RWPE2 (cell line): ENCODE measurements around the gene WIF1.

Source experiments
- ATAC-seq: fragments of 200-7000 bp; cut with Tn5 transposase; 3 replicates; pipeline ENCODE4 v1.9.1; 2021; ENCODE audit warnings: low read depth
- DNase-seq: peaks from one replicate; pipeline ENCODE4 v3.0.0-alpha.2; 2020; ENCODE audit warnings: low spot score
- H3K27ac ChIP-seq: fragments of 450-650 bp; 2 replicates; pipeline ENCODE4 v1.5.1; 2017; ENCODE audit warnings: mild to moderate bottlenecking; ENCODE audit not compliant: poor library complexity, severe bottlenecking
- H3K27me3 ChIP-seq: fragments of 250-450 bp; sonication (Bioruptor Pico); 2 replicates; pipeline ENCODE4 v1.5.1; 2021; ENCODE audit warnings: mild to moderate bottlenecking, moderate library complexity; ENCODE audit not compliant: insufficient read depth, poor library complexity, severe bottlenecking
- H3K36me3 ChIP-seq: fragments of 250-450 bp; sonication (Bioruptor Pico); 2 replicates; pipeline ENCODE4 v1.5.1; 2020; ENCODE audit warnings: low read depth, mild to moderate bottlenecking, moderate library complexity
- H3K4me1 ChIP-seq: fragments of 250-450 bp; sonication (Bioruptor Pico); 2 replicates; pipeline ENCODE4 v1.5.1; 2021; ENCODE audit warnings: mild to moderate bottlenecking, moderate library complexity; ENCODE audit not compliant: insufficient read depth, poor library complexity, severe bottlenecking
- H3K4me3 ChIP-seq: fragments of 250-450 bp; sonication (Bioruptor Pico); 2 replicates; pipeline ENCODE4 v1.5.1; 2021; ENCODE audit warnings: mild to moderate bottlenecking, moderate library complexity; ENCODE audit not compliant: severe bottlenecking
- H3K9me3 ChIP-seq: fragments of 250-450 bp; sonication (Bioruptor Pico); 2 replicates; pipeline ENCODE4 v1.5.1; 2021; ENCODE audit warnings: mild to moderate bottlenecking, moderate library complexity; ENCODE audit not compliant: severe bottlenecking
- CTCF ChIP-seq: fragments of 450-650 bp; IDR thresholded peaks from one replicate; pipeline ENCODE4 v1.5.1; 2017; ENCODE audit warnings: mild to moderate bottlenecking, moderate library complexity; ENCODE audit not compliant: poor library complexity, severe bottlenecking

WIF1 gene

GRCh38 chr12:65106948-65107347 is 14.2 kb downstream of the WIF1 start:
- no peaks in the 10 kb centered on the region for H3K27me3 ChIP-seq
- ATAC-seq (no peak), DNase-seq (no peak)
- peak; percentile 69 for TF ChIP-seq CTCF
- no peaks in the 10 kb centered on the region for H3K4me1 ChIP-seq
- no peaks in the 10 kb centered on the region for H3K9me3 ChIP-seq
- H3K36me3 ChIP-seq, result no peaks in the 10 kb centered on the region
- no peak overlapping the region for H3K27ac ChIP-seq
- no peak overlapping the region for H3K4me3 ChIP-seq

DNA sequence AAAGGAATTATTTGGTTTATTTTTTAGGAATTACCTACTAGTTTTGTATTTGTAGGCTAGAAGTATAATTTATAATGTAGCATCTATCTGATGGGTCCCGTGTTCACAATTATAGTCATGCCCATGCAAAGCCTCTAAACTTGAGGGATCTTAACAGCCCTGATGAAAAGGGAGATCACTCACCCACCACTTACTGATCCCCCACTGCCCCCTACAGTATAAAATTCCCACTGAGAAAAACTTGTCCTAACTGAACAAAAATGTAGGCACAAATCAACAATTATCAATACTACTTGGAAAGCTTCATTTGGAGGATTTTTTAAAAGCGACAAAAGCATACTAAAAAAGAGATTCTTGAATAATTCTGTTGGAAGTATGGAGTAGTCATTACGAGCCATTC is 21.0 kb downstream of the WIF1 start:
- Histone ChIP-seq H3K4me1 (no peaks in the 10 kb centered on the region), H3K27me3 (no peaks in the 10 kb centered on the region), H3K4me3 (no peak overlapping the region), H3K27ac (no peak overlapping the region), H3K36me3 (no peaks in the 10 kb centered on the region), H3K9me3 (no peaks in the 10 kb centered on the region)
- ATAC-seq, result no peak
- TF ChIP-seq CTCF, result peak; percentile 75
- DNase-seq, result no peak

- no peak overlapping the region for H3K27ac ChIP-seq
- H3K9me3 ChIP-seq, result no peaks in the 10 kb centered on the region
- H3K36me3 ChIP-seq, result no peaks in the 10 kb centered on the region
- H3K4me1 ChIP-seq, result no peaks in the 10 kb centered on the region
- H3K4me3 ChIP-seq, result no peak overlapping the region
- DNase-seq, result no peak
- TF ChIP-seq CTCF, result no peak
- no peaks in the 10 kb centered on the region for H3K27me3 ChIP-seq
- no peak for ATAC-seq
Measured at GRCh38 chr12:65099182-65099581, 21.9 kb downstream of the WIF1 start.

GRCh38 chr12:65098364-65098763 is 22.7 kb downstream of the WIF1 start:
- TF ChIP-seq CTCF, result no peak

DNA sequence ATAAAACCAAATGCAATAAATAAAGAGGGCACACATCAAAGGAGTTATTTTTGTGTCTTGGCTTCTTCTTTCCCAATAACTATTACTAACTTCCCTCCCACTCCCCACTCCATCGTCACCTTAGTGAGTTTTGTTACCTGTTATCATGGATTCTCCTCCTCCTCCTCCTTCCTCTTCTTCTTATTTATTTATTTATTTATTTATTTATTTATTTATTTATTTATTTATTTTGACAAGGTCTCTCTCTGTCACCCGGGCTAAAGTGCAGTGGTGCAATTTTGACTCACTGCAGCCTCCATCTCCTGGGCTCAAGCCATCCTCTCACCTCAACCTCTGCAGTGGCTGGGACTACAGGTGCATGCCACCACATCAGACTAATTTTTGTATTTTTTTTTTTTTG is 26.4 kb downstream of the WIF1 start:
- Histone ChIP-seq H3K27me3 (no peaks in the 10 kb centered on the region), H3K27ac (no peak overlapping the region), H3K4me1 (no peaks in the 10 kb centered on the region), H3K9me3 (no peaks in the 10 kb centered on the region), H3K4me3 (no peak overlapping the region), H3K36me3 (no peaks in the 10 kb centered on the region)
- DNase-seq (no peak), ATAC-seq (no peak)
- no peak for TF ChIP-seq CTCF

More at GRCh38 chr12:65098364-65098763, 22.7 kb downstream of the WIF1 start:
- H3K9me3 ChIP-seq, result no peaks in the 10 kb centered on the region
- no peak for DNase-seq
- no peak overlapping the region for H3K4me3 ChIP-seq
- H3K27me3 ChIP-seq, result no peaks in the 10 kb centered on the region
- peak; percentile 52; the same call in 1 of the 3 replicates for ATAC-seq
- H3K4me1 ChIP-seq, result no peaks in the 10 kb centered on the region
- H3K27ac ChIP-seq, result no peak overlapping the region
- no peaks in the 10 kb centered on the region for H3K36me3 ChIP-seq
